ENCODE data around the gene ENO2.
"Not testable (repeated sequence)": the region's sequence is repeated elsewhere in the genome, so short reads cannot be mapped to it uniquely, and the experiment has no call there.

Gene ENO2

GRCh38 chr12:6914246-6914946, at the start of gene ENO2:
TSS of gene ENO2 (plus strand) at chr12:6914580. CDS start at chr12:6915833, 1,253 bp downstream.
- DNase-seq (ENCODE audit: low read depth), result peak; percentile 72

GRCh38 chr12:6865307-6865706, 49.1 kb upstream of the ENO2 start:
- not testable (repeated sequence) for DNase-seq (ENCODE audit: low read depth)

GRCh38 chr12:6866163-6866919, 48.0 kb upstream of the ENO2 start:
- DNase-seq (ENCODE audit: low read depth), result no peak

- DNase-seq (ENCODE audit: low read depth), result no peak
Observed at GRCh38 chr12:6866920-6867412, 47.4 kb upstream of the ENO2 start.

- peak; percentile 56 for DNase-seq (ENCODE audit: low read depth)
Observed at GRCh38 chr12:6867413-6868210, 46.8 kb upstream of the ENO2 start, which contains the start of gene TPI1. TSS of gene TPI1 (plus strand) at chr12:6867531. CDS start at chr12:6867567, 36 bp downstream.

GRCh38 chr12:6868211-6869048, 46.0 kb upstream of the ENO2 start:
- no peak for DNase-seq (ENCODE audit: low read depth)

GRCh38 chr12:6869049-6870021, 45.0 kb upstream of the ENO2 start:
- DNase-seq (ENCODE audit: low read depth), result peak; percentile 76

GRCh38 chr12:6870304-6870703, 44.1 kb upstream of the ENO2 start:
- DNase-seq (ENCODE audit: low read depth), result not testable (repeated sequence)

GRCh38 chr12:6871052-6871957, 43.1 kb upstream of the ENO2 start:
- no peak for DNase-seq (ENCODE audit: low read depth)

- peak; percentile 71 for DNase-seq (ENCODE audit: low read depth)
Observed at GRCh38 chr12:6872073-6873048, 42.0 kb upstream of the ENO2 start.

GRCh38 chr12:6873094-6874014, 41.0 kb upstream of the ENO2 start, which contains the start of gene SPSB2:
TSS of gene SPSB2 (minus strand) at chr12:6873303. CDS start at chr12:6872901, 402 bp downstream.
- DNase-seq (ENCODE audit: low read depth), result peak; percentile 98

GRCh38 chr12:6874015-6874368, 40.4 kb upstream of the ENO2 start:
- DNase-seq (ENCODE audit: low read depth), result not testable (repeated sequence)

GRCh38 chr12:6879824-6880223, 34.6 kb upstream of the ENO2 start:
- DNase-seq (ENCODE audit: low read depth), result not testable (repeated sequence)

- no peak for DNase-seq (ENCODE audit: low read depth)
Observed at GRCh38 chr12:6883252-6883651, 31.1 kb upstream of the ENO2 start.

GRCh38 chr12:6883683-6884082, 30.7 kb upstream of the ENO2 start:
- no peak for DNase-seq (ENCODE audit: low read depth)

GRCh38 chr12:6884539-6884938, 29.8 kb upstream of the ENO2 start:
- no peak for DNase-seq (ENCODE audit: low read depth)

All from stimulated activated CD8-positive, alpha-beta memory T cell treated with anti-CD3 and anti-CD28 coated beads, Interleukin-12 subunit alpha, Interleukin-12 subunit beta, amount 100 ng/mL, for 1 hour (primary cell).